ENCODE measurements around the gene LYST. TPM values are rescaled to one million over a fixed set of nuclear protein-coding genes. Genes with fewer than 3 reads are reported as not detected.

Gene LYST
- total and polyA plus RNA-seq, 2 donors (not counting 3 experiments of a cell fraction or from before 2014, with no cell fraction given) = 3.1 to 9.6 TPM

DNA sequence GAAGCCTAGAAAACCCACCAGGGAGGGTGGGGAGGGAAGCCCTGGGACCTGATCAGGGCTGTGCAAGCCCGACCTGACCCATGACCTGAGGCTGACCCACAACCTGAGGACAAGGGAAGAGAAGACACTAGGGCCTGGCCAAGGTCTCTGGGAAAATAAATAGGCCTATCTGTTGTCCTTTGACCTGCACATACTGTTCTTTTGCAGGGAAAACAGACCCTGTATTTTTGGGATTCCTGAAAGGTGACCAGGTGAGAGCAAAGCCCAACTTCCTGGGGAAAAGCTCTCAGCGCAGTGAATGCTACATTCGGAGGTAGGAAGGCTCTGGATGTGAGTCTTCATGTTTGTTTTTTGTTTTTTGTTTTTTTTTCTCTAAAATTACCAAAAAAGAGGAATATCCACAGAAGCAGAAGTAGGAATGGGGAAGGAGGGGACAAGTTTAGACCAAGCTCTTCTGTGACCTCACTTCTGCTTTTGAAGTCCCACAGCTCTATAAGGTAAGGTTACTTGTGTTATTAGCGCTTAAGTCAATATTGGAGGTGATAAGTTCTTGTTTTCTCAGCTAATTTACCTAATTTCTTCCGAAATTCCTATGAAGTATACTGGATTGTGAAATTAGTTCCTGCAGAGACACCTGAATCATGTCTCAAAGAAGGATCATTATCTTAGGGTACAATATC is 26.2 kb upstream of the LYST start:
- CTCF ChIA-PET = interaction anchor here (0.5 to 3.0 kb wide), 3 partner anchors 9 to 296 kb away, joined by 3 to 18 read pairs (median 3); no protein-coding TSS in a partner anchor
- Histone ChIP-seq H3K36me3 (ENCODE audit: control insufficient read depth in 2 of 2, extremely low read depth in 1 of 2, insufficient read depth in 2 of 2, low read length in 2 of 2) (no peaks in the 10 kb centered on the region), H3K9ac (replicated peaks; ENCODE audit: extremely low read depth, insufficient read depth, low read length) (no peak overlapping the region), H4K20me1 (replicated peaks; ENCODE audit: control insufficient read depth, extremely low read depth, insufficient read depth, low read length) (no peaks in the 10 kb centered on the region), H3K4me3 (replicated peaks in 1 of 3; ENCODE audit: insufficient read depth in 1 of 3, low read depth in 1 of 3, low read length in 3 of 3) (no peak overlapping the region), H3K79me2 (ENCODE audit: control insufficient read depth, insufficient read depth, low read length) (no peaks in the 10 kb centered on the region), H3K9me3 (replicated peaks; ENCODE audit: control insufficient read depth, insufficient read depth, low read length) (no peaks in the 10 kb centered on the region), H2AFZ (ENCODE audit: low read depth, low read length) (no peak overlapping the region), H3K4me1 (ENCODE audit: control insufficient read depth, extremely low read depth, insufficient read depth, low read length) (no peaks in the 10 kb centered on the region), H3K27me3 (ENCODE audit: control insufficient read depth in 2 of 2, insufficient read depth in 2 of 2, low read length in 2 of 2) (no peaks in the 10 kb centered on the region), H3K4me2 (ENCODE audit: insufficient read depth, low read length) (no peak overlapping the region), H3K9me1 (replicated peaks; ENCODE audit: control insufficient read depth, extremely low read depth, insufficient read depth, low read length) (no peaks in the 10 kb centered on the region), H3K27ac (ENCODE audit: insufficient read depth, low read depth, low read length) (no peak overlapping the region)
- dilution Hi-C loops (cut with MboI; ENCODE audit: extremely low pct_ligation_motif_present, low sequenced_read_pairs) (no loop called here), intact Hi-C loops (cut with micrococcal nuclease) (no loop called here)
- TF ChIP-seq POLR2A (IDR thresholded peaks at IDR 0.05; ENCODE audit: low read depth, low read length) (no peak), GATA2 (IDR thresholded peaks at IDR 0.05; ENCODE audit: insufficient read depth, insufficient read length, low read depth, low read length) (no peak)
- FAIRE-seq (no peak), DNase-seq (ENCODE audit: low read depth, low spot score) (no peak)
- BruUV-seq (replicated peaks) = no TSS peak
- POLR2A ChIA-PET = no interaction called here

DNA sequence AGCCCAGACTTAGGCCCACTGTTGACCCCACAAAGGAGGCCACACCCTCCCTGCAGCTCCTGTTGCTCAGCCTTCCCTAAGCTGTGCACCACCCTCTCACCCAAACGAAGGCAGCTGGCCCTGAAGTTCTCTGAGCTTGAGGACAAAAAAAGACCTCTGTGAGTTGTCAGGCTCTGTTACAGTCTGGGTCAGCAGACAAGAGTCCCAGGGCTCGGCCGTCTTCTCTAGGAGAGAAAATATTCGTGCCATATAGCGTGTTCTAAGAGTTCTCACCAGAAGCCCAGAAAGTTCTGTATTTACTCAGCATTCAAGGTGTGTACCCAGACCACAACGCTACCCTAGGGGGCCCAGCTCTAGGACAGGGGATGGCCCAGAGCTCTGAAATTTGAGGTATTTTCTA is 25.5 kb upstream of the LYST start:
- Histone ChIP-seq H3K27me3 (ENCODE audit: control insufficient read depth in 2 of 2, insufficient read depth in 2 of 2, low read length in 2 of 2) (no peaks in the 10 kb centered on the region), H3K9ac (replicated peaks; ENCODE audit: extremely low read depth, insufficient read depth, low read length) (no peak overlapping the region), H3K79me2 (ENCODE audit: control insufficient read depth, insufficient read depth, low read length) (no peaks in the 10 kb centered on the region), H3K4me3 (replicated peaks in 1 of 3; ENCODE audit: insufficient read depth in 1 of 3, low read depth in 1 of 3, low read length in 3 of 3) (no peak overlapping the region), H3K36me3 (ENCODE audit: control insufficient read depth in 2 of 2, extremely low read depth in 1 of 2, insufficient read depth in 2 of 2, low read length in 2 of 2) (no peaks in the 10 kb centered on the region), H4K20me1 (replicated peaks; ENCODE audit: control insufficient read depth, extremely low read depth, insufficient read depth, low read length) (no peaks in the 10 kb centered on the region), H2AFZ (ENCODE audit: low read depth, low read length) (no peak overlapping the region), H3K4me1 (ENCODE audit: control insufficient read depth, extremely low read depth, insufficient read depth, low read length) (no peaks in the 10 kb centered on the region), H3K9me1 (replicated peaks; ENCODE audit: control insufficient read depth, extremely low read depth, insufficient read depth, low read length) (no peaks in the 10 kb centered on the region), H3K9me3 (replicated peaks; ENCODE audit: control insufficient read depth, insufficient read depth, low read length) (no peaks in the 10 kb centered on the region), H3K27ac (ENCODE audit: insufficient read depth, low read depth, low read length) (no peak overlapping the region), H3K4me2 (ENCODE audit: insufficient read depth, low read length) (no peak overlapping the region)
- intact Hi-C loops (cut with micrococcal nuclease) (no loop called here), dilution Hi-C loops (cut with MboI; ENCODE audit: extremely low pct_ligation_motif_present, low sequenced_read_pairs) (no loop called here)
- ChIA-PET CTCF (interaction anchor here (0.8 to 3.0 kb wide), 2 partner anchors 8 to 80 kb away, joined by 3 to 18 read pairs; no protein-coding TSS in a partner anchor), POLR2A (no interaction called here)
- no TSS peak for BruUV-seq (replicated peaks)
- no peak for DNase-seq (ENCODE audit: low read depth, low spot score)
- FAIRE-seq = no peak
- TF ChIP-seq, protein P1, sequence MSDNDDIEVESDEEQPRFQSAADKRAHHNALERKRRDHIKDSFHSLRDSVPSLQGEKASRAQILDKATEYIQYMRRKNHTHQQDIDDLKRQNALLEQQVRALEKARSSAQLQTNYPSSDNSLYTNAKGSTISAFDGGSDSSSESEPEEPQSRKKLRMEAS (IDR thresholded peaks at IDR 0.05; ENCODE audit: insufficient read depth, insufficient read length) = no peak
- TF ChIP-seq POLR2AphosphoS5 (IDR thresholded peaks at IDR 0.05; ENCODE audit: insufficient read depth, low read depth, low read length) = no peak
- no peak for TF ChIP-seq EZH2 (IDR thresholded peaks at IDR 0.05; ENCODE audit: borderline replicate concordance, low read depth, low read length, severe bottlenecking)
- no peak for TF ChIP-seq JUN (IDR thresholded peaks at IDR 0.05; ENCODE audit: borderline replicate concordance, insufficient read depth, insufficient read length, low read depth)
- TF ChIP-seq POLR2A (IDR thresholded peaks at IDR 0.05; ENCODE audit: low read depth, low read length) = no peak
- TF ChIP-seq GATA2 (IDR thresholded peaks at IDR 0.05; ENCODE audit: insufficient read depth, insufficient read length, low read depth, low read length) = no peak
